ENCODE results near the gene ABCC9. TPM values are rescaled to one million over a fixed set of nuclear protein-coding genes. Genes with fewer than 3 reads are reported as not detected.

The ABCC9 gene
- polyA plus RNA-seq, 1 of the 3 experiments (the other 2 are of a cell fraction): 0.02 TPM

- TF ChIP-seq FOXJ3 (CRISPR knock-in tag; IDR thresholded peaks at IDR 0.05) (no peak), MAX (IDR thresholded peaks at IDR 0.05; ENCODE audit: low read depth) (no peak), GATA2 (CRISPR knock-in tag; IDR thresholded peaks at IDR 0.05) (no peak), JUND (IDR thresholded peaks at IDR 0.05) (no peak), PBX3 (IDR thresholded peaks at IDR 0.05) (no peak), ZBTB33 (IDR thresholded peaks at IDR 0.05; ENCODE audit: borderline replicate concordance, low read depth) (no peak), FOSL2 (IDR thresholded peaks at IDR 0.05; ENCODE audit: borderline replicate concordance, low read depth) (no peak), USF1 (IDR thresholded peaks at IDR 0.05; ENCODE audit: borderline replicate concordance, low read depth) (no peak), SMC3 (IDR thresholded peaks at IDR 0.05; ENCODE audit: low read depth, low read length) (no peak), GABPA (IDR thresholded peaks at IDR 0.05; ENCODE audit: low read depth) (no peak), RAD21 (IDR thresholded peaks at IDR 0.05; ENCODE audit: low read length) (no peak)
- Histone ChIP-seq H4K20me1 (ENCODE audit: insufficient read depth) (no peaks in the 10 kb centered on the region), H3K79me2 (ENCODE audit: insufficient read depth) (no peaks in the 10 kb centered on the region), H3K4me2 (no peak overlapping the region), H3K9me2 (no peaks in the 10 kb centered on the region), H3K36me3 (replicated peaks in 1 of 2; ENCODE audit: control insufficient read depth in 1 of 2, insufficient read depth in 2 of 2, low read length in 1 of 2) (no peaks in the 10 kb centered on the region), H3K27me3 (ENCODE audit: insufficient read depth) (no peaks in the 10 kb centered on the region), H3K9ac (no peak overlapping the region), H3F3A (replicated peaks; ENCODE audit: insufficient read depth) (no peaks in the 10 kb centered on the region), H3K4me1 (ENCODE audit: control insufficient read depth in 1 of 2, insufficient read depth in 2 of 2, low read depth in 1 of 2, low read length in 1 of 2) (no peaks in the 10 kb centered on the region), H2AFZ (ENCODE audit: low read depth) (no peak overlapping the region), H3K9me3 (no peaks in the 10 kb centered on the region), H3K27ac (ENCODE audit: low read depth in 2 of 2, low read length in 1 of 2) (no peak overlapping the region), H3K4me3 (ENCODE audit: low read depth in 2 of 2, low read length in 1 of 2) (no peak overlapping the region)
- POLR2A ChIA-PET: no interaction called here
- DNase-seq: no peak
- CTCF ChIA-PET: no interaction called here
- WGBS (ENCODE audit: low lambda C conversion rate): 13% methylated on average over 6 of the region's 6 CpGs
Measured at GRCh38 chr12:21910657-21911056, 30.6 kb downstream of the ABCC9 start.

DNA sequence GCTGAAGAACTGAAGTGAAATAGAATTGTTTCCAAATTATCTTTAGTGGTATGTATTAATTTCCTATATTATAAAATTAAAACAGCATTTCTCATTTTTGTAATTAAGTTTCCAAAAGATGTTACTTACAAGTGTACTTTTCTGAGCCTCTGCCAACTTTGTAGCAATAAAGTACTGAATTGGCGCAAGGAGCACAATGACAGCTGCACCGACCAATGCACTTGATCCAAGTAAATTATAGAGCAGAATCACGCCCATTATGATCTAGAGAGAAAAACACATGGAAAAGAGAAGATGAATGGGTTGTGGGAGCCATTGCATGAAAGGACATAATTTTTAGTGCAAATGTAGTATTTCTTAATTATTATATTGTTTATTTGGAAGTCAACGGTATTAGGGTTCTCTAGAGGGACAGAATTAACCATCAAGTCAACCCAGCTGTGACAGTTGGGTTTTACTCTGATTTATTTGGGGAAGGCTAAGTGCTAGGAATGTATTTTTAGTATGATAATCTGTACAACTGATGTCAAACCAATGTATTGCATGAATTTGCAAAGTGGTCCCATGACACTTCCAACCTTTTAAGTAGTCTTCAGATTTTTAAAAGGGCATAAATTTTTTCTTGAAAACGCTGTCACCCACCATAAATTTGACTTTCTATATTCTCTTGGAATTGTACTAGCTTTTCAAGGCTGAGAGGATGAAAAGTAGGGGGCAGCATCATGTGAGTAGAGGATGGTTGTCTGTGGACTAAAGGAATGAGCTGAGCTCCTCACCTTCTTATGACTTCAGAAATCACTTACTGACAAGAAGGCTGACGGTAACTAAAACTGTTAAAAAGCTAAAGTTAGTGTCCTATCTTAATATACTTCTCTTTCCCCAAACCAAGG, 33.0 kb downstream of the ABCC9 start:
- no peak overlapping the region for H3K4me2 ChIP-seq
- CTCF ChIA-PET: interaction anchor here (1.1 kb wide), 1 partner anchor 17 kb away, joined by 4 read pairs; no protein-coding TSS in a partner anchor
- H3K36me3 ChIP-seq (replicated peaks in 1 of 2; ENCODE audit: control insufficient read depth in 1 of 2, insufficient read depth in 2 of 2, low read length in 1 of 2): no peaks in the 10 kb centered on the region
- no peaks in the 10 kb centered on the region for H4K20me1 ChIP-seq (ENCODE audit: insufficient read depth)
- H3K9me3 ChIP-seq: no peaks in the 10 kb centered on the region
- 24% methylated on average over 6 of the region's 6 CpGs for WGBS (ENCODE audit: low lambda C conversion rate)
- H3K9ac ChIP-seq: no peak overlapping the region
- no peak for DNase-seq
- H2AFZ ChIP-seq (ENCODE audit: low read depth): no peak overlapping the region
- no peaks in the 10 kb centered on the region for H3F3A ChIP-seq (replicated peaks; ENCODE audit: insufficient read depth)
- no peak overlapping the region for H3K27ac ChIP-seq (ENCODE audit: low read depth in 2 of 2, low read length in 1 of 2)
- no peaks in the 10 kb centered on the region for H3K27me3 ChIP-seq (ENCODE audit: insufficient read depth)
- POLR2A ChIA-PET: no interaction called here
- H3K4me3 ChIP-seq (ENCODE audit: low read depth in 2 of 2, low read length in 1 of 2): no peak overlapping the region
- no peaks in the 10 kb centered on the region for H3K4me1 ChIP-seq (ENCODE audit: control insufficient read depth in 1 of 2, insufficient read depth in 2 of 2, low read depth in 1 of 2, low read length in 1 of 2)
- TF ChIP-seq TCF12 (IDR thresholded peaks at IDR 0.05) (no peak), RCOR1 (IDR thresholded peaks at IDR 0.05; ENCODE audit: low read length) (no peak), SMC3 (IDR thresholded peaks at IDR 0.05; ENCODE audit: low read depth, low read length) (no peak)
- H3K9me2 ChIP-seq: no peaks in the 10 kb centered on the region
- no peaks in the 10 kb centered on the region for H3K79me2 ChIP-seq (ENCODE audit: insufficient read depth)
